Neural progenitor cell (in vitro differentiated cells): ENCODE data around the gene HLTF. TPM values are rescaled to one million over a fixed set of nuclear protein-coding genes. Genes with fewer than 3 reads are reported as not detected.
"Not testable (repeated sequence)": the region's sequence is repeated elsewhere in the genome, so short reads cannot be mapped to it uniquely, and the experiment has no call there.

ENCODE experiments used
- DNase-seq: peaks from one replicate; pipeline ENCODE4 v3.0.0-alpha.2; 2016; ENCODE audit warnings: low spot score
- H2AFZ ChIP-seq: fragments of 200-600 bp; sonication (generic); replicated peaks from 2 replicates; pipeline ENCODE4 v1.6.1; 2016; ENCODE audit warnings: antibody characterized with exemption
- H3F3A ChIP-seq: fragments of 200-600 bp; sonication (generic); 2 replicates; pipeline ENCODE4 v1.6.1; 2016; ENCODE audit warnings: antibody characterized with exemption, low read depth
- H3K27ac ChIP-seq: fragments of 200-600 bp; sonication (generic); 2 replicates; pipeline ENCODE4 v1.5.1; 2016; ENCODE audit warnings: mild to moderate bottlenecking
- H3K27me3 ChIP-seq: fragments of 200-600 bp; sonication (generic); 2 replicates; pipeline ENCODE4 v1.6.1; 2016; ENCODE audit warnings: mild to moderate bottlenecking, moderate library complexity
- H3K36me3 ChIP-seq: fragments of 200-600 bp; sonication (generic); 2 replicates; pipeline ENCODE4 v1.5.1; 2016
- H3K4me1 ChIP-seq: fragments of 200-600 bp; sonication (generic); 2 replicates; pipeline ENCODE4 v1.6.1; 2016; ENCODE audit warnings: mixed run types
- H3K4me2 ChIP-seq: fragments of 200-600 bp; sonication (generic); 2 replicates; pipeline ENCODE4 v1.6.1; 2016
- H3K4me3 ChIP-seq: fragments of 200-600 bp; sonication (generic); 2 replicates; pipeline ENCODE4 v1.5.1; 2016
- H3K79me2 ChIP-seq: fragments of 200-600 bp; sonication (generic); 2 replicates; pipeline ENCODE4 v1.6.1; 2016; ENCODE audit warnings: low read depth
- H3K9ac ChIP-seq: fragments of 200-600 bp; sonication (generic); 2 replicates; pipeline ENCODE4 v1.6.1; 2016
- H3K9me3 ChIP-seq: fragments of 200-600 bp; sonication (generic); 2 replicates; pipeline ENCODE4 v1.5.1; 2016; ENCODE audit warnings: low read depth
- H4K20me1 ChIP-seq: fragments of 200-600 bp; sonication (generic); 2 replicates; pipeline ENCODE4 v1.6.1; 2016; ENCODE audit warnings: low read depth
- H3K27ac Mint-ChIP-seq: 3 replicates; pipeline ENCODE4 v1.8.0; 2021; ENCODE audit warnings: mixed read lengths
- H3K27me3 Mint-ChIP-seq: 2 replicates; pipeline ENCODE4 v1.8.0; 2022; ENCODE audit warnings: low read depth, mild to moderate bottlenecking, inconsistent platforms, moderate library complexity, mixed read lengths; ENCODE audit not compliant: insufficient read depth
- H3K36me3 Mint-ChIP-seq: 3 replicates; pipeline ENCODE4 v1.8.0; 2021; ENCODE audit warnings: mixed read lengths
- H3K4me1 Mint-ChIP-seq: 3 replicates; pipeline ENCODE4 v1.8.0; 2021; ENCODE audit warnings: mixed read lengths
- H3K4me3 Mint-ChIP-seq: 3 replicates; pipeline ENCODE4 v1.8.0; 2021; ENCODE audit warnings: mild to moderate bottlenecking, moderate library complexity, mixed read lengths
- H3K9me3 Mint-ChIP-seq: 3 replicates; pipeline ENCODE4 v1.8.0; 2020; ENCODE audit warnings: mixed read lengths
- CTCF ChIP-seq: fragments of 200-600 bp; sonication (generic); IDR thresholded peaks from 2 replicates; pipeline ENCODE4 v1.5.1; 2017; ENCODE audit warnings: antibody characterized with exemption, mild to moderate bottlenecking
- EZH2 ChIP-seq: fragments of 200-600 bp; sonication (generic); IDR thresholded peaks from 2 replicates; pipeline ENCODE4 v1.6.1; 2017; ENCODE audit warnings: antibody characterized with exemption, mild to moderate bottlenecking, moderate library complexity
- EZH2phosphoT487 ChIP-seq: fragments of 200-600 bp; sonication (generic); IDR thresholded peaks from 2 replicates; pipeline ENCODE4 v1.6.1; 2017; ENCODE audit warnings: antibody characterized with exemption
- small RNA-seq: library from RNA; depleted of rRNA; stranded (forward); fragments of <200 nt; gene quantifications from one replicate; pipeline ENCODE3, GENCODE V24; 2015
- total RNA-seq: library from RNA; depleted of rRNA; stranded (reverse); fragments of >200 nt; gene quantifications from 2 replicates; pipeline ENCODE4 v1.2.3, GENCODE V29; 2015; ENCODE audit warnings: low replicate concordance

The HLTF gene
- total RNA-seq, 1 donor from 2014 or later = 76.1 TPM

GRCh38 chr3:148990236-148990635, 96.1 kb downstream of the HLTF start:
- Mint-ChIP-seq H3K27me3 (peaks cover 24% of the 10 kb centered on the region), H3K4me1 (peaks cover 10% of the 10 kb centered on the region), H3K27ac (no peak overlapping the region), H3K36me3 (peaks cover 2% of the 10 kb centered on the region), H3K4me3 (peak overlapping the region; percentile 83), H3K9me3 (peaks cover 2% of the 10 kb centered on the region)
- H3K9ac ChIP-seq = no peak overlapping the region
- no peak overlapping the region for H2AFZ ChIP-seq
- no peaks in the 10 kb centered on the region for H4K20me1 ChIP-seq
- H3F3A ChIP-seq = no peaks in the 10 kb centered on the region
- no peak overlapping the region for H3K27ac ChIP-seq
- peaks cover 30% of the 10 kb centered on the region for H3K27me3 ChIP-seq
- H3K36me3 ChIP-seq = no peaks in the 10 kb centered on the region
- DNase-seq = no peak
- H3K4me3 ChIP-seq = no peak overlapping the region
- TF ChIP-seq CTCF (no peak), EZH2 (no peak), EZH2phosphoT487 (no peak)
- H3K4me1 ChIP-seq = no peaks in the 10 kb centered on the region
- no peaks in the 10 kb centered on the region for H3K9me3 ChIP-seq
- no peaks in the 10 kb centered on the region for H3K79me2 ChIP-seq
- H3K4me2 ChIP-seq = no peak overlapping the region

GRCh38 chr3:148987551-148987950, 98.8 kb downstream of the HLTF start:
- not testable (repeated sequence) for H3K79me2 ChIP-seq, H3K27ac ChIP-seq, H3K36me3 ChIP-seq, H4K20me1 ChIP-seq, H3K4me3 Mint-ChIP-seq, H3K9me3 ChIP-seq, H3K4me1 ChIP-seq, H3F3A ChIP-seq, H3K9me3 Mint-ChIP-seq, H2AFZ ChIP-seq, H3K9ac ChIP-seq, H3K4me3 ChIP-seq, H3K36me3 Mint-ChIP-seq, H3K4me1 Mint-ChIP-seq, DNase-seq, H3K27ac Mint-ChIP-seq, H3K4me2 ChIP-seq
- H3K27me3 ChIP-seq = peaks cover 21% of the 10 kb centered on the region
- peaks cover 13% of the 10 kb centered on the region for H3K27me3 Mint-ChIP-seq

- Mint-ChIP-seq H3K27me3 (peaks cover 4% of the 10 kb centered on the region), H3K36me3 (peaks cover 2% of the 10 kb centered on the region), H3K4me1 (no peaks in the 10 kb centered on the region), H3K27ac (no peak overlapping the region), H3K4me3 (no peak overlapping the region), H3K9me3 (peaks cover 9% of the 10 kb centered on the region)
- H3K4me3 ChIP-seq = no peak overlapping the region
- no peak overlapping the region for H3K4me2 ChIP-seq
- no peaks in the 10 kb centered on the region for H4K20me1 ChIP-seq
- H3K9ac ChIP-seq = no peak overlapping the region
- no peaks in the 10 kb centered on the region for H3K27me3 ChIP-seq
- no peaks in the 10 kb centered on the region for H3K9me3 ChIP-seq
- H3F3A ChIP-seq = no peaks in the 10 kb centered on the region
- no peak for DNase-seq
- H3K79me2 ChIP-seq = no peaks in the 10 kb centered on the region
- H3K36me3 ChIP-seq = no peaks in the 10 kb centered on the region
- no peak for TF ChIP-seq CTCF
- no peak for TF ChIP-seq EZH2phosphoT487
- no peak for TF ChIP-seq EZH2
- H2AFZ ChIP-seq = no peak overlapping the region
- no peaks in the 10 kb centered on the region for H3K4me1 ChIP-seq
- H3K27ac ChIP-seq = no peak overlapping the region
These were observed 105.1 kb downstream of the HLTF start for GRCh38 chr3:148981273-148981672.

Small RNA genes lying within 50 kb of the gene (small RNA-seq; reads per million reads assigned to genes)
- gene RF00019 = not detected

Other genes with a start within 250 kb of the HLTF start
- not detected in 2 replicates for gene CPA3, start 221.2 kb downstream of the HLTF start, total RNA-seq
- gene GYG1, start 95.0 kb downstream of the HLTF start, total RNA-seq = 20.7 and 22.0 TPM in 2 replicates
- 24.4 and 32.3 TPM in 2 replicates for gene HPS3, start 43.1 kb upstream of the HLTF start, total RNA-seq
- 0.90 TPM in 1 of 2 replicates, not detected in the other for gene CP, start 135.3 kb upstream of the HLTF start, total RNA-seq
- not detected in 2 replicates for gene TM4SF18, start 247.1 kb upstream of the HLTF start, total RNA-seq